GM21737 (cell line): ENCODE measurements around the gene BORCS8.

Experiments used
- ATAC-seq: cut with Tn5 transposase; IDR thresholded peaks from one replicate; pipeline ENCODE4 v1.9.1; 2021; ENCODE audit warnings: mild to moderate bottlenecking, moderate library complexity; ENCODE audit not compliant: unreplicated experiment

BORCS8 gene

GRCh38 chr19:19214159-19214490, 22.2 kb upstream of the BORCS8 start:
- ATAC-seq, result no peak

GRCh38 chr19:19213426-19214158, 21.6 kb upstream of the BORCS8 start:
- ATAC-seq, result no peak

- no peak for ATAC-seq
Observed at GRCh38 chr19:19212916-19213315, 21.0 kb upstream of the BORCS8 start.

GRCh38 chr19:19211499-19212420, 19.8 kb upstream of the BORCS8 start, which contains the start of gene NCAN:
TSS of gene NCAN (plus strand) at chr19:19211958. CDS start at chr19:19216954, 4,996 bp downstream.
- ATAC-seq, result no peak

- ATAC-seq, result no peak
Observed at GRCh38 chr19:19209372-19209771, 17.4 kb upstream of the BORCS8 start.

- ATAC-seq, result no peak
Observed at GRCh38 chr19:19207637-19208572, 16.0 kb upstream of the BORCS8 start.

- no peak for ATAC-seq
Observed at GRCh38 chr19:19206938-19207337, 15.0 kb upstream of the BORCS8 start.

GRCh38 chr19:19205416-19206410, 13.8 kb upstream of the BORCS8 start:
- ATAC-seq, result no peak

GRCh38 chr19:19204181-19204580, 12.2 kb upstream of the BORCS8 start:
- no peak for ATAC-seq

GRCh38 chr19:19203012-19203856, 11.3 kb upstream of the BORCS8 start, which contains the start of gene NR2C2AP:
TSS of gene NR2C2AP (minus strand) at chr19:19203414. CDS start at chr19:19203060, 354 bp downstream.
- ATAC-seq, result peak; percentile 57

- ATAC-seq, result peak; percentile 10
Observed at GRCh38 chr19:19202707-19203011, 10.7 kb upstream of the BORCS8 start.

- no peak for ATAC-seq
Observed at GRCh38 chr19:19201697-19202630, 10.0 kb upstream of the BORCS8 start.

- no peak for ATAC-seq
Observed at GRCh38 chr19:19193926-19194325, 2.0 kb upstream of the BORCS8 start.

GRCh38 chr19:19192910-19193423, 1.0 kb upstream of the BORCS8 start:
- ATAC-seq, result no peak

- no peak for ATAC-seq
Observed at GRCh38 chr19:19191768-19192077, 229 bp downstream of the BORCS8 start.

- ATAC-seq, result no peak
Observed at GRCh38 chr19:19186742-19187141, 5.2 kb downstream of the BORCS8 start.

- ATAC-seq, result no peak
Observed at GRCh38 chr19:19185853-19186740, 5.9 kb downstream of the BORCS8 start.
